Stomach (tissue), 4 donors: ENCODE results near the gene PDZK1IP1.
"Not testable (repeated sequence)": the region's sequence is repeated elsewhere in the genome, so short reads cannot be mapped to it uniquely, and the experiment has no call there.

Experiments used
- EP300 ChIP-seq: sonication (generic); formaldehyde crosslinking; IDR thresholded peaks from one replicate; pipeline ENCODE4 v1.6.1; 2017; ENCODE audit warnings: antibody characterized with exemption
- POLR2A ChIP-seq, 4 donors: fragments of 450-650 bp; IDR thresholded peaks; one replicate each; pipeline ENCODE4 v1.6.1; 2016; ENCODE audit warnings: antibody characterized with exemption in 4 of 4, control low read depth in 2 of 4, mild to moderate bottlenecking in 1 of 4, moderate library complexity in 1 of 4

DNA sequence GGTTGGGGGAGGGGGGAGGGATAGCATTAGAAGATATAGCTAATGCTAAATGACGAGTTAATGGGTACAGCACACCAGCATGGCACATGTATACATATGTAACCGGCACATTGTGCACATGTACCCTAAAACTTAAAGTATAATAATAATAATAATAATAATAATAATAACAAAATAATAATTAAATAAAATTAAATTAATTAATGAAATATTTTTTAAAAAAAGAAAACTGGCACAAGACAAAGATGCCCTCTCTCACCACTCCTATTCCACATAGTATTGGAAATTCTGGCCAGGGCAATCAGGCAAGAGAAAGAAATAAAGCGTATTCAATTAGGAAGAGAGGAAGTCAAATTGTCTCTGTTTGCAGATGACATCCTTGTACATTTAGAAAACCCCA, 31.9 kb downstream of the PDZK1IP1 start:
- TF ChIP-seq POLR2A (IDR thresholded peaks at IDR 0.05); EP300: not testable (repeated sequence)
